HG03442 (cell line): ENCODE data around the gene PGM1.

Source experiments
- ATAC-seq: cut with Tn5 transposase; IDR thresholded peaks from one replicate; pipeline ENCODE4 v1.9.1; 2021; ENCODE audit warnings: mild to moderate bottlenecking, moderate library complexity; ENCODE audit not compliant: unreplicated experiment

The PGM1 gene

GRCh38 chr1:63691701-63692425 lies 98.7 kb downstream of the PGM1 start:
- peak; percentile 58 for ATAC-seq

- ATAC-seq, result peak; percentile 77
Measured at GRCh38 chr1:63693944-63694571, 100.8 kb downstream of the PGM1 start.

- ATAC-seq, result no peak
Measured at GRCh38 chr1:63698001-63698838, 105.0 kb downstream of the PGM1 start.

- ATAC-seq, result no peak
Measured at GRCh38 chr1:63701187-63701586, 108.0 kb downstream of the PGM1 start.

GRCh38 chr1:63703701-63704107 lies 110.5 kb downstream of the PGM1 start:
- ATAC-seq, result no peak

GRCh38 chr1:63704443-63704842 lies 111.2 kb downstream of the PGM1 start:
- no peak for ATAC-seq

GRCh38 chr1:63705078-63705477 lies 111.9 kb downstream of the PGM1 start:
- peak; percentile 77 for ATAC-seq

GRCh38 chr1:63709267-63709828 lies 116.1 kb downstream of the PGM1 start:
- no peak for ATAC-seq
